ENCODE measurements around the gene SFT2D3.

SFT2D3 gene

GRCh38 chr2:127681976-127682857 is 19.1 kb upstream of the SFT2D3 start:
- DNase-seq (ENCODE audit: low spot score) = no peak

- DNase-seq (ENCODE audit: low spot score) = no peak
Measured at GRCh38 chr2:127683056-127683455, 18.2 kb upstream of the SFT2D3 start.

GRCh38 chr2:127683757-127684156 is 17.5 kb upstream of the SFT2D3 start:
- DNase-seq (ENCODE audit: low spot score) = no peak

- no peak for DNase-seq (ENCODE audit: low spot score)
Measured at GRCh38 chr2:127685410-127686080, 15.8 kb upstream of the SFT2D3 start.

GRCh38 chr2:127688405-127688804 is 12.9 kb upstream of the SFT2D3 start:
- no peak for DNase-seq (ENCODE audit: low spot score)

DNA sequence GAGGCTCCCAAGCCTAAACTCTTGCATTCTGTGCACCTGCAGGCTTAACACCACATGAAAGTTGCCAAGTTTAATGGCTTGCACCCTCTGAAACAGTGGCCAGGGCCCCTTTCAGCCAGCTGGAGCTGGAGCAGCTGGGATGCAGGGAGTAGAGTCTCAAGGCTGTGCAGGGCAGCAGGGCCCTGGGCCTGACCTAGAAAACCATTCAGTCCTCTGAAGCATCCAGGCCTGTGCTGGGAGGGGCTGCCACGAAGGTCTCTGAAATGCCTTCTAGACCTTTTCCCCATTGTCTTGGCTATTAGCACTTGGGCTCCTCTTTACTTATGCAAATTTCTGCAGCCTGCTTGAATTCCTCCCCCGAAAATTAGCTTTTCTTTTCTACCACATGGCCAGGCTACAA is 10.6 kb upstream of the SFT2D3 start:
- no peak for DNase-seq (ENCODE audit: low spot score)

DNA sequence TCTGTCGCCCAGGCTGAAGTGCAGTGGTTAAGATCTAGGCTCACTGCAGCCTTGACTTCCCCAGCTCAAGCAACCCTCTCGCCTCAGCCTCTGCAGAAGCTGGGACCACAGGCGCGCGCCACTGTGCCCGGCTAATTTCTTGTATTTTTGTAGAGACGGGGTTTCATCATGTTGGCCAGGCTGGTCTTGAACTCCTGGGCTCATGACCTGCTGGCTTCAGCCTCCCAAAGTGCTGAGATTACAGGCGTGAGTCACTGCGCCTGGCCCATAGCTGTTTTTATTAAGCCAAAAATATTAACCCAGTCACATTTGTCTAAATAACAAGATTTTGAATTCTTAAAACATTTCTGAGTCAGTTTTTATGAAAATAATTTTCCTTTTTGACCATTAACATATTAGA is 6.3 kb upstream of the SFT2D3 start:
- DNase-seq (ENCODE audit: low spot score) = no peak

DNA sequence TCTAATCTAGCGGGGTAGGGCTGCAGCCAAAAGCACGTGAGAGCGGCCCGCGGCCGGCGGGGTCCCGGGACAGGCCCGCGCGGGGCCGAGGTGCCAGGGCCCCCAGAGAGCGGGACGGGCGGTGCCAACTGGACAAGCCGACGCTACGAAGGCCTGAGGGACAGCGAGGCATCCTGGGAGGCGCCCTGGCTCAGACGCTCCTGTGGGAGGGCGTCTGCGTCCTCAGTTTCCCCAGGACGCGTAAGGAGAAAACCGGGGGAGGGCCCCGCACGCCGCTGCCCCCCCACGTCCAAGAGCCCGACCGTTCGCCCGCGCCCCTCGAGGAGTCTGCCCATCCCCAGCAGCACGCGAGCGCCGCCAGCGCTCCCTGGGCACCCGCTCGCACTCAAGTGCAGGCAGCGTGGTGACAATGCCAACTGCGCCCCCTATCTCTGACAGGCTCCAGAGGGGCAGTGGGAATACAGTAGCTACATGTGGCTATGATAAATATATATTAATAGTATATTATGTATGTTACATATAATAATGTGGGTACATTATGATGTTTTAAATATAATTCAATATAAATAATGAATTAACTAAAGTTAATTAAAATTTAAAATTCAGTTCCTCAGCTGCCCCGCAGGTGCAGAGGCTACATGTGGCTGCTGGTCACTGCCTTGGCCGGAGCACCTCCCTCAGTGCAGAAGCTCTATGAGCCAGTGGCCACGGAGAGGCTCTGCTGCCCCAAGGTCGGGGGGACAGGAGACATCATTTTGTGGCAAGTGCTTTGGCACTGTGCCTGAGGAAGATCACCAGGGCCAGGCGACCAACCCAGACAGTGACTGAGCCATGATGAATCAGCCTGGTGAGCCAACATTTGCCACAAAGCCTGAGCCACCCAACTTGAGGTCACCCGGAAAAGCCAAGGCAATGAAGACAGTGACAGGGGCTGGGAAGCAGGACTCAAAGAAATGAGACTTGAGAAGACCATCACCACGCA is 5.5 kb upstream of the SFT2D3 start:
- peak; percentile 83 for DNase-seq (ENCODE audit: low spot score)

DNA sequence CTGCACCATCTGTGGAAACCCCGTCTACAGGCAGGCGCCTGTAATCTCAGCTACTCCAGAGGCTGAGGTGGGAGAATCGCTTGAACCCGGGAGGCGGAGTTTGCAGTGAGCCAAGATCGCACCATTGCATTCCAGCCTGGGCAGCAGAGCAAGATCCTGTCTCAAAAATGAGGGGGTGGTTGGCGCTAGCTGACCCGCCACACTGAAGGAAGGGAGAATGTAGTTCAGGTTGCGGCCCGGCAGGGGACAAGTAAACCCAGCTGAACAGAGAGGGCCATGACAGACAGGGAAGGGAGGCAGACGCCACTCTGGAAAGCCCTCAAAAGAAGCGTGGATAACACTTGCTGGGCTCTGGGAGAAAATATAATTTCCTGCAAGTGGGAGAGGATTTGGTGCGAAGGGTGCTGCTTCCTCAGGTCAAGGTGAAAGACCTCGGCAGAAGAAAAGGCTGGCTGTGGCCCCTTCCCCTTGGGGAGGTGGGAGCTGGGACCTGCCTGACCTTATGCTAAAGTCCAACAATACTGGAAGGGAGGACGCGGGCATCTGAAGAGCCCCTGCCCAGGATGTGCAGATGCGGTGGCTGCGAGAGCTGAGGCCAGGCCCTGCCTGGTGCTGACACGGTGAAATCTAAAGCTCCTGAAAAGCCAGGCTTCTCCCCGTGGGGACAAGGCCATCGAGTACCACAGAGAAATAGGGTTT is 3.7 kb upstream of the SFT2D3 start:
- DNase-seq (ENCODE audit: low spot score) = no peak

DNA sequence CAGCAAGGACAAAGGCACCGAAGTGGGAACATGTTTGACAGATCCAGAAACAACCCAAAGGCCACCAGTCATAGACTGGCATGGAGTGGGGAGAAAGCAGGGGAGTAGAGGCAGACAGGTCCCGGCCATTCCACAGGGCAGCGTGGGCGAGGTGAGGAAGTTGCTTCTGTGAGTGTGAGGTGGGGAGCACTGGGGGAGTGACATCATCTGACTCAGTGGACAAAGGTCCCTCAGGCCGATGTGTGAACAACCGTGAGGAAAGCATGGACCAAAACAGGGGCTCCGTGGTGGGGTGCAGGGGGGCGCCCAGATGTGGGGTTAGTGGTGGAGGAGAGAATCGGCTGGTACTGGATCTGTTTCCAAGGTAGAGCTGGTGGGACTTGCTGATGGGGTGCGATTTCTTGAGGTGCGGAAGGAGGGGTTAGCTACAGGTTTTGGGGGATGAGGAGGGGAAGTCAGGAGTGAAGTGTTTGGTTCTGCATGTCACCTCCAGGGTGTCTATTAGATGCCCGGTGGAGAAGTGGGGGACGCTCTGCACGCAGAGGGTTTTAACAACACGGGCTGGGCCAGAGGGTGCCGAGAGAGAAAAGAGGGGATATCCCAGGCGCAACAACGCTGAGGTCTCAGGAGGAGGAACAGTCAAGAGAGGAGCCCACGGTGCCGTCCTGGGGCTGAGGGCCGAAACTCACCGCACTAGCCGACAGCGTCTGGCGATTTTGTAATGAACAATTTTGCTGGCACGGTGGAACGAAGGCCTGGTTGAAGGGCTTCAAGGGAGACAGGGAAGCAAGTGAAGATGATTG is 2.5 kb upstream of the SFT2D3 start:
- DNase-seq (ENCODE audit: low spot score) = no peak

- DNase-seq (ENCODE audit: low spot score) = peak; percentile 55
Measured at GRCh38 chr2:127700527-127701192, 637 bp upstream of the SFT2D3 start.

DNA sequence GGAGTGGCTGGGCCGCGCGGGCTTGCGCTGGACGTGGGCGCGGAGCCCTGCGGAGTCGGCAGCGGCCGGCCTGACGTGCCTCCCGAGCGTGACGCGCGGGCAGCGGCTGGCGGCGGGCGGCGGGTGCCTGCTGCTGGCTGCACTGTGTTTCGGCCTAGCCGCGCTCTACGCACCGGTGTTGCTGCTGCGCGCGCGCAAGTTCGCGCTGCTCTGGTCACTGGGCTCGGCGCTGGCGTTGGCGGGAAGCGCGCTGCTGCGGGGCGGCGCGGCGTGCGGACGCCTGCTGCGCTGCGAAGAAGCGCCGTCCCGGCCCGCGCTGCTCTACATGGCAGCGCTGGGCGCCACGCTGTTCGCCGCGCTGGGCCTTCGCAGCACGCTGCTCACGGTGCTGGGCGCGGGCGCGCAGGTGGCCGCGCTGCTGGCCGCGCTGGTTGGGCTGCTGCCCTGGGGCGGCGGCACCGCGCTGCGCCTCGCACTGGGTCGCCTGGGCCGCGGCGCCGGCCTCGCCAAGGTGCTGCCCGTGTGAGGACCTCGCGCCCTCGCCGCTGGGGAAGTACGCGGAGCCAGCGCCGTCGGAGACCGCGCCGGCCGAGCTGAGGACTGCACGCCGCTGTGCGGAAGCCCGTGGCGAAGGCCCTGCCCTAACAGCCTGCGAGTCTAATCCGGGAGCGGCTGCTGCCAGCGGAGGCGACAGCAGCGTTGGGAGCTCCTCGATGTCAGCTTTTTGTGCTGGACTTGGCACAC is 526 bp downstream of the SFT2D3 start:
- peak; percentile 69 for DNase-seq (ENCODE audit: low spot score)

DNA sequence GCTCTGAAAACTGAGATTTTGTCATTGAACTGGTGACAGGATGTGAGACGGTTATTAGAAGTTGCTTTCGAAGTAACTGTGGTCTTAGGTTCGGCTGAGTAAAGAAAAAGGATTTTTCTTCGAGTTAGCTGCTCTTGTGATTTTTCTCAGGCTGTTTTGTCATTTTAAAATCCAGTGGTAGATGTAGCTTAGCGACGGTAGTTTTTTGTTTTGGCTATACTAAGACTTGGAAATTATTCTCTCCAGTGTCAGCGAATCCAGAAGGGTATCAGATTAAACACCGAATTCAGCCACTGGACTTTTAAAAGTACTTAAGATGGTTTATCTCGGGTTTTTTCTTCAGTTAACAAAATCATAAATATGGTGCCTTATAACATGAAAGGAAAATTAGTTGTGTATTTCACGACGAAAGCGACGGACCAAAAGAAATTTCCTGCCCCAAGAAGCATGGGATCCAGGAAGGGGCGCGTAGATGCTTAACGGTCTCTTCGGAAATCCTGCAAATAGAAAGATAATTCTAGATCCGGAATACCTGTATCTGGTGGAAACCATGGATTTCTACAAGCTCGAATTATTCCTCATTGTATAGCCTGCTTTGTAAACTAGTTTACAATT is 1.2 kb downstream of the SFT2D3 start:
- DNase-seq (ENCODE audit: low spot score) = no peak

DNA sequence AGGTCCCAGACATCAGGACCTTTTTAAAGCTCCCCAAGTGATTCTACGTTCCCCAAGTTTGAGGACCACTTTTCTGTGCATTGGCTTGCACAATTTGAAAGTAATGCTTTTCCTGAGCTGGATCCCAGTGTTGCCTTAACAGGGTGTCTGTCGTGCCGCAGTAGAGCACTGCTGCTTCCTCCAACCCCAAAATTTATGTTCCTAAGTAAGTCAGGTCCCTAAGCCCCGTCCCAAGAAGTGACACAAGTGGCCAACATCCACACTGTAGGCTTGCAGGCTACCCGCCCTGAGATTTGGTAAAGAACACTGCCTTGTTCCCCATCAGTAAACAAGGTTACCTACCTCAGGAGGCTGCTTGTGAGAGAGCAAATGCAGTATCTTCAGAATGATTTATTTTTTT is 2.0 kb downstream of the SFT2D3 start:
- DNase-seq (ENCODE audit: low spot score) = no peak

DNA sequence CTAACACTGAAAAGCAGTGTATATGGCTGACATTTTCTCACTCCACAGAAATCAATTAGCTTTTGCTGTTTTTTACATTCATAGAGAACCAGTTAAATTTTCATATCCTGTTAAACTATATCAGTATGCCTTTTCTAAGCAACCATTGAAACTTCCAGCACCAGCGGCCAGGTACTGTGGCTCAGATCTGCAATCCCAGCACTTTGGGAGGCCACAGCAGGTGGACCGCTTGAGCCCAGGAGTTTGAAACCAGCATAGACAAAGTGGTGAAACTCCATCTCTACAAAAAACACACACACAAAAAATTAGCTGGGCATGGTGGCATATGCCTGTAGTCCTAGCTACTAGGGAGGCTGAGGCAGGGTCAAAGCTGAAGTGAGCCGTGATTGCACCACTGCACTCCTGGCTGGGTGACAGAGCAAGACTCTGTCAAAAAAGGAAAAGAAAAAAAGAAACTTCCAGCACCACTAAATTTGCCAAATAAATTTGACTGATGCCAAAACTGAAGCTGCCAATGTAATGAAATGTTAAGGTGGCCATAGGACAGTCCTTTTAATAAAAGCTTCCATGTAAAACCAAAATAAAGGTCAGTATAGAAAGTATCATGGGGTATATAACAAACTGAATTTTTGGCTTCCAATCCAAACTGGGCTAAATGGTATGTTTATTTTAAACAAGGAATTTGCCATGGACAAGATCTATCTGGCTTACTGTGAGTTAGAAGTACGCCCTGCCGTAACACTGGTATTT is 3.5 kb downstream of the SFT2D3 start:
- DNase-seq (ENCODE audit: low spot score) = no peak

GRCh38 chr2:127705391-127706065 is 4.2 kb downstream of the SFT2D3 start:
- DNase-seq (ENCODE audit: low spot score) = no peak

DNA sequence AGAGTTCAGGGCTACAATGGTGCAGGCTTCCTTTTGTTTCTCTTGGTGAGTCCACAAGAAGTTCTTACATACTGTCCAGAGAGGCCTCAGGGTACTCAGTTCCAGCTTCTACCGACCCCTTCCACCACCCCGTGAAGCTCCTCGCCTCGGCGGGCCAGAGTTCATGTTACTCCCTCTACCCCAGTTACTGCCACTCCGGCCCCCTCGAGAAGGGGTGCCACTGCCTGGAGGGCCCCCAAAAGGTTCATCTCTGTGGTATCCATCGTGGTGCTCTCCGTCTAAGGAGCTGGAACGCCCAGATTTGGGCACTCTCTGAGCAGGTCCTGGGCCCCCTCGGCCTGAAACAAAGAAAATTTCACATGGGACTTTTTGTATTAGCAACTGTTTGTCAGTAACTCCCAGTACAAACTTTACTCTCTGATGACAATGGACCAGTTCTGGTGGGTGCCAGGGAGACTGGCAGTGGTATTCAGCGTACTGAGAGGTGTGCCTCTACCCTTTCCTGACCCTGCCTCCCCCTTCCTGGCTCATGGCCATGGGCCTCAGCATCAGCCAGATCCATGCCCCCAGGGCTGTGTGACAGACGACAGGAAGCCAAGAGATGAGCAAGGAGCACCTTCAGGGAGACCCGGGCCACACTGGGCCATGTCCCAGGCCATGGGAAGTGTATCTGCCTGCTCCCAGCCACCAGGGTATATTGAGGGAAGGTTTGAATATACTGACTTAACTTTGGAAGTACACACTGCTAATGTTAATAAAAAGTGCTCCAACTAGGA is 5.1 kb downstream of the SFT2D3 start:
- DNase-seq (ENCODE audit: low spot score) = no peak

Measured in Ammon's horn (tissue), 1 donor.